ENCODE results near the gene PLA2G2E. TPM values are rescaled to one million over a fixed set of nuclear protein-coding genes. Genes with fewer than 3 reads are reported as not detected.

The PLA2G2E gene
- polyA plus RNA-seq, 1 of the 3 experiments (the other 2 are of a cell fraction) = not detected

DNA sequence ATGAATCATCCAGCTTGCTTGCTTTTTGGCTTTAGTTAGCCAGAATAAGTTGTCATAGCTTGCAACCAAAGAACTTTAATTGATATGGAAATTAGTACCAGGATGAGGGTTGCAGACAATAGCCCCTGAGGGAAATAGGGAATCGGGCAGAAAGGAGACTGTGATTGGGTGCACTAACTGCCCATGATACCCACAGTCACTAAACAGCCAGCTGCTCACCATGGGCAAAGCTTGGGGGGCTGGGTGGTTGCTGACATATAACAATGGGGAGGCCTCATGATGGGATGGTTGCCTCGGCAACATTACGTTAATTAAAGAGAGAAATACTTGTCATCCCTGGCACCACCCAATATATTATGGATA is 17.8 kb upstream of the PLA2G2E start:
- no peaks in the 10 kb centered on the region for H3K27me3 ChIP-seq (ENCODE audit: insufficient read depth)
- H2AFZ ChIP-seq (ENCODE audit: low read depth) = no peak overlapping the region
- H3K4me3 ChIP-seq (ENCODE audit: low read depth in 2 of 2, low read length in 1 of 2) = no peak overlapping the region
- H3K9me2 ChIP-seq = no peaks in the 10 kb centered on the region
- H3K4me2 ChIP-seq = no peak overlapping the region
- TF ChIP-seq YY1 (IDR thresholded peaks at IDR 0.05; ENCODE audit: low read depth) = no peak
- no peak for TF ChIP-seq CHD2 (IDR thresholded peaks at IDR 0.05; ENCODE audit: low read length, partially characterized antibody)
- TF ChIP-seq SIN3A (IDR thresholded peaks at IDR 0.05; ENCODE audit: borderline replicate concordance, low read depth, low read length) = no peak
- TF ChIP-seq, protein P1, sequence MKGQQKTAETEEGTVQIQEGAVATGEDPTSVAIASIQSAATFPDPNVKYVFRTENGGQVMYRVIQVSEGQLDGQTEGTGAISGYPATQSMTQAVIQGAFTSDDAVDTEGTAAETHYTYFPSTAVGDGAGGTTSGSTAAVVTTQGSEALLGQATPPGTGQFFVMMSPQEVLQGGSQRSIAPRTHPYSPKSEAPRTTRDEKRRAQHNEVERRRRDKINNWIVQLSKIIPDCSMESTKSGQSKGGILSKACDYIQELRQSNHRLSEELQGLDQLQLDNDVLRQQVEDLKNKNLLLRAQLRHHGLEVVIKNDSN (IDR thresholded peaks at IDR 0.05; ENCODE audit: borderline replicate concordance, low read depth) = no peak
- TF ChIP-seq EZH2phosphoT487 (IDR thresholded peaks at IDR 0.05; ENCODE audit: borderline replicate concordance, low read depth) = no peak
- TF ChIP-seq, protein P2, sequence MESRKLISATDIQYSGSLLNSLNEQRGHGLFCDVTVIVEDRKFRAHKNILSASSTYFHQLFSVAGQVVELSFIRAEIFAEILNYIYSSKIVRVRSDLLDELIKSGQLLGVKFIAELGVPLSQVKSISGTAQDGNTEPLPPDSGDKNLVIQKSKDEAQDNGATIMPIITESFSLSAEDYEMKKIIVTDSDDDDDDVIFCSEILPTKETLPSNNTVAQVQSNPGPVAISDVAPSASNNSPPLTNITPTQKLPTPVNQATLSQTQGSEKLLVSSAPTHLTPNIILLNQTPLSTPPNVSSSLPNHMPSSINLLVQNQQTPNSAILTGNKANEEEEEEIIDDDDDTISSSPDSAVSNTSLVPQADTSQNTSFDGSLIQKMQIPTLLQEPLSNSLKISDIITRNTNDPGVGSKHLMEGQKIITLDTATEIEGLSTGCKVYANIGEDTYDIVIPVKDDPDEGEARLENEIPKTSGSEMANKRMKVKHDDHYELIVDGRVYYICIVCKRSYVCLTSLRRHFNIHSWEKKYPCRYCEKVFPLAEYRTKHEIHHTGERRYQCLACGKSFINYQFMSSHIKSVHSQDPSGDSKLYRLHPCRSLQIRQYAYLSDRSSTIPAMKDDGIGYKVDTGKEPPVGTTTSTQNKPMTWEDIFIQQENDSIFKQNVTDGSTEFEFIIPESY (IDR thresholded peaks at IDR 0.05; ENCODE audit: borderline replicate concordance, low read depth) = no peak
- no peak for TF ChIP-seq EP300 (IDR thresholded peaks at IDR 0.05; ENCODE audit: borderline replicate concordance in 1 of 2, low read depth in 1 of 2, low read length in 1 of 2)
- no peak for TF ChIP-seq RXRA (IDR thresholded peaks at IDR 0.05; ENCODE audit: borderline replicate concordance, low read depth)
- DNase-seq = no peak
- ChIA-PET POLR2A (no interaction called here), CTCF (no interaction called here)
- no peaks in the 10 kb centered on the region for H3K36me3 ChIP-seq (replicated peaks in 1 of 2; ENCODE audit: control insufficient read depth in 1 of 2, insufficient read depth in 2 of 2, low read length in 1 of 2)
- no peaks in the 10 kb centered on the region for H3K79me2 ChIP-seq (ENCODE audit: insufficient read depth)
- no peaks in the 10 kb centered on the region for H3K9me3 ChIP-seq
- no peaks in the 10 kb centered on the region for H3K4me1 ChIP-seq (ENCODE audit: control insufficient read depth in 1 of 2, insufficient read depth in 2 of 2, low read depth in 1 of 2, low read length in 1 of 2)
- no peak overlapping the region for H3K27ac ChIP-seq (ENCODE audit: low read depth in 2 of 2, low read length in 1 of 2)
- no peaks in the 10 kb centered on the region for H4K20me1 ChIP-seq (ENCODE audit: insufficient read depth)
- WGBS (ENCODE audit: low lambda C conversion rate) = 53% methylated on average over 3 of the region's 3 CpGs
- H3F3A ChIP-seq (replicated peaks; ENCODE audit: insufficient read depth) = no peaks in the 10 kb centered on the region
- H3K9ac ChIP-seq = no peak overlapping the region

DNA sequence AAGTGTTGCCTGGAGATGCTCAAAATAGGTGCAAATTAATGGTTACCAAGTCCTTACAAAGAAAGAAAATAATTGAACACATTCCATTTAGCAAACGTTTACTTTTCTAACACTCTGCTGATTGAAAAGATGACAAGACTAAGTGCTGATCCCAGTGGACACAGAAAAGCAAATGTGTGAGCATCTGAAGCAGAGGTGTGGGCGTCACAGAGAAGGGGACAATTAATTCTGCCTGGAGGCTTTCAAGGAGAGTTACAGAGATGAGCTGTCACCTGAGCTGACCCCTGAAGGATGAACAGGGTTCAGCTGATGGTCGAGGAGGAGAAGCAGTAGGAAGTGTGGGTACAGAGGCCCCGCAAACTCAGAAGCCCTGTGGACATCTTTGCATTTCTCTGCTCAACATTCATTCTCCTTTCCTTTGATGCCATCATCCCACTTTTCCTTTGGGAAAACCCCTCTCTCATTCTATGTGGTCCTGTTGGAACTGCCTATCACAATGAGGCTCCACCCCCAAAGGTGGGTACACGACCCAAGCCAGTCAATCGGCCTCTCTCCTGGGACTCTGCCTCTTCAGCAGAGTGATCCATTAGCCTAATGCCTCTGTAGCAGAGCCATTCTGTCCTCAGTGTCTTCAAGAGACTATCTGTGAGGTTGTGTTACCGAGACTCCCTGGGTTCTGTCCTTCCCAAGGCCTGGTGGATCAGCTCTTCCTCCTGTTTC is 17.2 kb upstream of the PLA2G2E start:
- no peak overlapping the region for H3K4me2 ChIP-seq
- ChIA-PET CTCF (no interaction called here), POLR2A (no interaction called here)
- H3K27ac ChIP-seq (ENCODE audit: low read depth in 2 of 2, low read length in 1 of 2) = no peak overlapping the region
- H3K9me3 ChIP-seq = no peaks in the 10 kb centered on the region
- H3K36me3 ChIP-seq (replicated peaks in 1 of 2; ENCODE audit: control insufficient read depth in 1 of 2, insufficient read depth in 2 of 2, low read length in 1 of 2) = no peaks in the 10 kb centered on the region
- H3F3A ChIP-seq (replicated peaks; ENCODE audit: insufficient read depth) = no peaks in the 10 kb centered on the region
- no peaks in the 10 kb centered on the region for H3K4me1 ChIP-seq (ENCODE audit: control insufficient read depth in 1 of 2, insufficient read depth in 2 of 2, low read depth in 1 of 2, low read length in 1 of 2)
- H3K4me3 ChIP-seq (ENCODE audit: low read depth in 2 of 2, low read length in 1 of 2) = no peak overlapping the region
- no peaks in the 10 kb centered on the region for H4K20me1 ChIP-seq (ENCODE audit: insufficient read depth)
- TF ChIP-seq, protein P2 (IDR thresholded peaks at IDR 0.05; ENCODE audit: borderline replicate concordance, low read depth) = no peak
- TF ChIP-seq RXRA (IDR thresholded peaks at IDR 0.05; ENCODE audit: borderline replicate concordance, low read depth) (no peak), SIN3A (IDR thresholded peaks at IDR 0.05; ENCODE audit: borderline replicate concordance, low read depth, low read length) (no peak), FOXJ3 (CRISPR knock-in tag; IDR thresholded peaks at IDR 0.05) (no peak), JUND (IDR thresholded peaks at IDR 0.05) (no peak), NFIC (IDR thresholded peaks at IDR 0.05; ENCODE audit: borderline replicate concordance) (no peak), CHD2 (IDR thresholded peaks at IDR 0.05; ENCODE audit: low read length, partially characterized antibody) (no peak), FOXM1 (IDR thresholded peaks at IDR 0.05; ENCODE audit: low read depth) (no peak), TAF1 (IDR thresholded peaks at IDR 0.05; ENCODE audit: borderline replicate concordance, low read depth, low read length) (no peak), TEAD4 (IDR thresholded peaks at IDR 0.05; ENCODE audit: borderline replicate concordance, insufficient read depth) (no peak), MXI1 (IDR thresholded peaks at IDR 0.05; ENCODE audit: low read depth, low read length) (no peak)
- TF ChIP-seq, protein P3, sequence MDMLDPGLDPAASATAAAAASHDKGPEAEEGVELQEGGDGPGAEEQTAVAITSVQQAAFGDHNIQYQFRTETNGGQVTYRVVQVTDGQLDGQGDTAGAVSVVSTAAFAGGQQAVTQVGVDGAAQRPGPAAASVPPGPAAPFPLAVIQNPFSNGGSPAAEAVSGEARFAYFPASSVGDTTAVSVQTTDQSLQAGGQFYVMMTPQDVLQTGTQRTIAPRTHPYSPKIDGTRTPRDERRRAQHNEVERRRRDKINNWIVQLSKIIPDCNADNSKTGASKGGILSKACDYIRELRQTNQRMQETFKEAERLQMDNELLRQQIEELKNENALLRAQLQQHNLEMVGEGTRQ (IDR thresholded peaks at IDR 0.05; ENCODE audit: borderline replicate concordance, low read depth, low read length) = no peak
- TF ChIP-seq, protein P1 (IDR thresholded peaks at IDR 0.05; ENCODE audit: borderline replicate concordance, low read depth) = no peak
- WGBS (ENCODE audit: low lambda C conversion rate) = 26% methylated on average over 7 of the region's 7 CpGs
- no peaks in the 10 kb centered on the region for H3K9me2 ChIP-seq
- DNase-seq = no peak
- no peak overlapping the region for H2AFZ ChIP-seq (ENCODE audit: low read depth)
- H3K27me3 ChIP-seq (ENCODE audit: insufficient read depth) = no peaks in the 10 kb centered on the region
- H3K79me2 ChIP-seq (ENCODE audit: insufficient read depth) = no peaks in the 10 kb centered on the region
- H3K9ac ChIP-seq = no peak overlapping the region

Measured in SK-N-SH (cell line).